BLaER1 treated with 17β-estradiol and CSF1 and Interleukin-3, amounts not matched to agents 10 nM and 100 nM (cell line): Measurements from ENCODE around the gene SCAMP5.

Experiments
- H3K27ac ChIP-seq, 11 experiments: shearing (Covaris generic); formaldehyde crosslinking; 2 replicates each; pipeline ENCODE4 v1.8.1; 2022
- H3K27me3 ChIP-seq, 11 experiments: shearing (Covaris generic); formaldehyde crosslinking; 2 replicates each; pipeline ENCODE4 v1.8.1; 2022
- H3K36me3 ChIP-seq, 11 experiments: shearing (Covaris generic); formaldehyde crosslinking; 2 replicates each; pipeline ENCODE4 v1.8.1; 2022
- H3K4me1 ChIP-seq, 10 experiments: shearing (Covaris generic); formaldehyde crosslinking; 2 replicates each; pipeline ENCODE4 v1.8.1; 2022
- H3K4me2 ChIP-seq, 11 experiments: shearing (Covaris generic); formaldehyde crosslinking; 2 replicates each; pipeline ENCODE4 v1.8.1; 2022
- H3K4me3 ChIP-seq, 10 experiments: shearing (Covaris generic); formaldehyde crosslinking; 2 replicates each; pipeline ENCODE4 v1.8.1; 2022
- H3K9ac ChIP-seq, 11 experiments: shearing (Covaris generic); formaldehyde crosslinking; 2 replicates each; pipeline ENCODE4 v1.8.1; 2022
- H3K9me3 ChIP-seq, 11 experiments: shearing (Covaris generic); formaldehyde crosslinking; replicated peaks in 1 of 11; 2 replicates each; pipeline ENCODE4 v1.8.1; 2022
- H4K20me1 ChIP-seq, 11 experiments: shearing (Covaris generic); formaldehyde crosslinking; 2 replicates each; pipeline ENCODE4 v1.8.1; 2022
- Cebpa-rat ChIP-seq, 11 experiments: shearing (Covaris generic); IDR thresholded peaks; 2 replicates each; pipeline ENCODE4 v1.8.1; 2022

The SCAMP5 gene

DNA sequence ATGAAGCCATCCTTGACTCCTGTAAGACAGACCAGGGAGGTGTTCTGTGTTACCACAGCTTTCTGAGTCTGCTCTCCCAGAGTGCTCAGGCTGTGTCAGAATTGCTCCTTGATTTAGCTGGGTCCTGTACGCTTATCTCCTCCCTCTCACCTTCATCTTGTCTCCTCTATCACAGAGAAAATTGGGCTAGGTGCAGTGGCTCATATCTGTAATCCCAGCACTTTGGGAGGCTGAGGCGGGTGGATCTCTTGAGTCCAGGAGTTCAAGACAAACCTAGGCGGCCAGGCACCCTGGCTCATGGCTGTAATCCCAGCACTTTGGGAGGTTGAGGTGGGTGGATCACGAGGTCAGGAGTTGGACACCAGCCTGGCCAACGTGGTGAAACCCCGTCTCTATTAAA is 5.9 kb downstream of the SCAMP5 start:
- no peak for TF ChIP-seq Cebpa-rat (IDR thresholded peaks at IDR 0.05)
- peaks cover 11 to 17% (median 13%) of the 10 kb centered on the region in 10 experiments; a peak in 19 of 20 replicates for H3K4me1 ChIP-seq

DNA sequence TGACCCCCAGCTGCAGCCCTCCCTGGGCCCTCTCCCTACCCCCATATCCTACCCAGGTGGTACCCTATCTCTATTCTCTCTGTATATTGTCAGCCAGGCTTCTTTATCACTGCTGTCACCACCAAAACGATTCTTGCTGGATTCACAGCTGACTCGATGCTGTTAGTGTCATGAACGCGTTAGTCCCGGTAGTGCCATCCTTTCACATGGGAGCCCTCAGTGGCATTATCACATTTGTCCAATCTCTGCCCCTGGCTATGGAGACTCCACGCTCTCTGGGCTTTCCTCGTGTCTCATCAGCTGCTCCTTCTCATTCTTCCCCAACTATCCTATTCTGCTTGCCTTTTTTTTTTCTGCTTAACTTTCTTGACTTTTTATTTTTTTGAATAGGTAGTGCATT is 7.0 kb downstream of the SCAMP5 start:
- H4K20me1 ChIP-seq = peaks cover 0 to 1% (median 0%) of the 10 kb centered on the region in 11 experiments; a peak in 1 of 22 replicates
- H3K36me3 ChIP-seq = no peaks in the 10 kb centered on the region
- no peak overlapping the region for H3K27ac ChIP-seq
- no peak overlapping the region for H3K4me2 ChIP-seq
- H3K4me3 ChIP-seq = no peak overlapping the region
- H3K9me3 ChIP-seq = peaks cover 0 to 4% (median 0%) of the 10 kb centered on the region in 11 experiments; a peak in 1 of 22 replicates
- no peak overlapping the region for H3K9ac ChIP-seq
- TF ChIP-seq Cebpa-rat (IDR thresholded peaks at IDR 0.05) = no peak
- peaks cover 9 to 17% (median 14%) of the 10 kb centered on the region in 10 experiments for H3K4me1 ChIP-seq
- H3K27me3 ChIP-seq = no peaks in the 10 kb centered on the region

More for the DNA sequence above, 5.9 kb downstream of the SCAMP5 start:
- Histone ChIP-seq H3K9me3 (peaks cover 0 to 4% (median 0%) of the 10 kb centered on the region in 11 experiments; a peak in 1 of 22 replicates), H3K4me2 (no peak overlapping the region), H4K20me1 (peaks cover 0 to 8% (median 0%) of the 10 kb centered on the region in 11 experiments; a peak in 1 of 22 replicates), H3K27ac (no peak overlapping the region), H3K4me3 (no peak overlapping the region), H3K9ac (no peak overlapping the region), H3K27me3 (no peaks in the 10 kb centered on the region; a peak in 1 of 22 replicates), H3K36me3 (no peaks in the 10 kb centered on the region)

DNA sequence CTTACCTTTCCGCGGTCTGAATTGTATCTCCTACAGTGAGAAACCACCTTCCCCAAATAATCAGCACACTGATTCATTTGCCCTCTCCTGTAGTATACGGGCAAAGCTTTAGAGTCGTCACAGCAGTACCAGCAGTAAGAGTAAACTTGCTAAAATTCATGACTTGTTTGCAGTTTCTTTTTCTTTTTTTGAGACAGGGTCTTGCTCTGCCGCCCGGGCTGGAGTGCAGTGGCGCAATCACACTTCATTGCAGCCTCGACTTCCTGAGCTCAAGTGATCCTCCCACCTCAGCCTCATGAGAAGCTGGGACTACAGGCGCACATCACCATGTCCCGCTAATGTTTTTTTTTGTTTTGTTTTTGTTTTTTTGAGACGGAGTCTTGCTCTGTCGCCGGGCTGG is 11.9 kb downstream of the SCAMP5 start:
- H3K27me3 ChIP-seq = no peaks in the 10 kb centered on the region
- no peaks in the 10 kb centered on the region for H3K36me3 ChIP-seq
- no peaks in the 10 kb centered on the region for H4K20me1 ChIP-seq
- peak overlapping the region; percentile 64 to 85 (median 76); a peak in 21 of 22 replicates for H3K27ac ChIP-seq
- peaks cover 41 to 57% (median 47%) of the 10 kb centered on the region in 10 experiments for H3K4me1 ChIP-seq
- H3K9ac ChIP-seq = peak overlapping the region in 10 of 11 experiments; percentile 21 to 74 (median 58); a peak in 12 of 22 replicates
- peak in 7 of 11 experiments; percentile 35 to 79 (median 49); a peak in 9 of 22 replicates for TF ChIP-seq Cebpa-rat (IDR thresholded peaks at IDR 0.05)
- H3K4me3 ChIP-seq = peak overlapping the region in 4 of 10 experiments; percentile 7 to 22 (median 14); a peak in 5 of 20 replicates
- peak overlapping the region; percentile 61 to 93 (median 81) for H3K4me2 ChIP-seq
- 0 out of 22 replicates have a peak, but pooled peaks cover 0 to 3% (median 0%) of the 10 kb centered on the region in 11 experiments for H3K9me3 ChIP-seq

DNA sequence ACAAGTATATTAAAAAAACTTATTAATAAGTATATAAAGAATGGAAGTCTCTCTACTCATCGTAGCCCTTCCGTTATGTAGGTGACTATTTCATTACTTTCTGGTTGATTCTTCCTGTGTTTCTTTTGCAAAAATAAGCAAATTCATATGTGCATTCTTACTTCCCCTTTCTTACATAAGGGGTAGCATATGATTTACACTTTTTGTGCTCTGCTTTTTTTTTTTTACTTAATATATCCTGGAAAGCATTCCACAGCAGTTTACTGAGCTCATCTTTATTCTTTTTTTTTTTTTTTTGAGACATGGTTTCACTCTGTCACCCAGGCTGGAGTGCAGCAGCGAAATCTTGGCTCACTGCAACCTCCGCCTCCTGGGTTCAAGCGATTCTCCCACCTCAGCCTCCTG is 12.9 kb downstream of the SCAMP5 start:
- peak overlapping the region; percentile 15 to 74 (median 61); a peak in 18 of 22 replicates for H3K9ac ChIP-seq
- no peaks in the 10 kb centered on the region for H4K20me1 ChIP-seq
- H3K27ac ChIP-seq = peak overlapping the region; percentile 64 to 85 (median 76); a peak in 21 of 22 replicates
- H3K27me3 ChIP-seq = no peaks in the 10 kb centered on the region
- H3K4me2 ChIP-seq = peak overlapping the region; percentile 61 to 93 (median 81)
- no peaks in the 10 kb centered on the region for H3K36me3 ChIP-seq
- peaks cover 41 to 67% (median 47%) of the 10 kb centered on the region in 10 experiments for H3K4me1 ChIP-seq
- H3K9me3 ChIP-seq = 0 out of 22 replicates have a peak, but pooled peaks cover 0 to 3% (median 0%) of the 10 kb centered on the region in 11 experiments
- no peak for TF ChIP-seq Cebpa-rat (IDR thresholded peaks at IDR 0.05)
- H3K4me3 ChIP-seq = peak overlapping the region in 5 of 10 experiments; percentile 25 to 46 (median 35); a peak in 7 of 20 replicates

DNA sequence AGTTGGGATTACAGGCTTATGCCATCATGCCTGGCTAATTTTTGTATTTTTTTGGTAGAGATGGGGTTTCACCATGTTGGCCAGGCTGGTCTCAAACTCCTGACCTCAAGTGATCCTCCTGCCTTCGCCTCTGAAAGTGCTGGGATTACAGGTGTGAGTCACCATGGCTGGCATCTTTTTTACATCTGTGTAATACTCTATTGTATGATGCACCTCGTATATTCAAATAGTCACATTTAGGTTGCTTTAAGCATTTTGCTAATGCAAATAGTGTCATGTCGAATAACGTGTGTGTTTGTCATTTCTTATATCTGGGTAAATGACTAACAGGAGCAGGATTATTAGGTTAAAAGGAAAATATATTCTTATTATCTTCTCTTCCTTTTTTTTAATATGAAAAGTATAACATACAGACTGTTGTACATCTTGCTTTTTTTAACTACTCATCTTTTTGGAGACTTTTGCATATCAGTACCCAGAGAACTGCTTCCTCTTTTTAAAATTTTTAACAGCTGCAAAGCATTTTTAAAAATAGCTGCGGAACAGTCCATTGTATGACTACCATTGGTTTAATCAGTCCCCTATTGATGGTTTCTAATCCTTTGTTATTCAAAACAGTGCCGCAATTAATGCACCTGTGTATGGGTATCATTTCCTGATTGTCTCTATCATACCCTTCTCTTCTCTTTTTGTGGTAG is 13.4 kb downstream of the SCAMP5 start:
- H3K4me1 ChIP-seq = peaks cover 41 to 69% (median 47%) of the 10 kb centered on the region in 10 experiments
- H3K4me2 ChIP-seq = peak overlapping the region; percentile 61 to 93 (median 81)
- peak overlapping the region in 5 of 10 experiments; percentile 25 to 46 (median 35); a peak in 8 of 20 replicates for H3K4me3 ChIP-seq
- TF ChIP-seq Cebpa-rat (IDR thresholded peaks at IDR 0.05) = no peak
- H3K36me3 ChIP-seq = no peaks in the 10 kb centered on the region
- H3K27ac ChIP-seq = peak overlapping the region; percentile 64 to 85 (median 76); a peak in 21 of 22 replicates
- no peaks in the 10 kb centered on the region for H3K27me3 ChIP-seq
- H3K9ac ChIP-seq = peak overlapping the region; percentile 15 to 74 (median 61); a peak in 18 of 22 replicates
- H4K20me1 ChIP-seq = no peaks in the 10 kb centered on the region
- H3K9me3 ChIP-seq = 0 out of 22 replicates have a peak, but pooled peaks cover 0 to 3% (median 0%) of the 10 kb centered on the region in 11 experiments

DNA sequence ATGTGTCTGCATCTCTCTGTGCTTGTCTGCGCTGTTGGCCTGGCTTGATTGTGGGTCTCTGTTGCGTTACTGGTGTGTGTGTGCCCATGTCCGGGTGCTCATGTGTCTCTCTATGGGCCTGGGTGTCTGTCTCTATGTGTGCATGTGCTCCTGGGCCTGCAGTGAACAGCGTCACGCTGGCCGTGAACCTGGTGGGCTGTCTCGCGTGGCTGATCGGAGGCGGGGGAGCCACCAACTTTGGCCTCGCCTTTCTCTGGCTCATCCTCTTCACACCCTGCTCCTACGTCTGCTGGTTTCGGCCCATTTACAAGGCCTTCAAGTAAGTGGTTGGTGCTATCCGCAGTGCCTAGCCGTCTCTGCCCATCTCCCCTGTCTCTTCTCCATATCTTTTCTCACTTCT is 21.1 kb downstream of the SCAMP5 start:
- Histone ChIP-seq H3K9me3 (no peaks in the 10 kb centered on the region), H3K4me1 (peaks cover 35 to 47% (median 39%) of the 10 kb centered on the region in 10 experiments), H3K27ac (no peak overlapping the region), H3K4me3 (no peak overlapping the region), H3K36me3 (no peaks in the 10 kb centered on the region), H3K4me2 (no peak overlapping the region), H4K20me1 (no peaks in the 10 kb centered on the region), H3K27me3 (no peaks in the 10 kb centered on the region), H3K9ac (no peak overlapping the region)
- TF ChIP-seq Cebpa-rat (IDR thresholded peaks at IDR 0.05) = no peak

DNA sequence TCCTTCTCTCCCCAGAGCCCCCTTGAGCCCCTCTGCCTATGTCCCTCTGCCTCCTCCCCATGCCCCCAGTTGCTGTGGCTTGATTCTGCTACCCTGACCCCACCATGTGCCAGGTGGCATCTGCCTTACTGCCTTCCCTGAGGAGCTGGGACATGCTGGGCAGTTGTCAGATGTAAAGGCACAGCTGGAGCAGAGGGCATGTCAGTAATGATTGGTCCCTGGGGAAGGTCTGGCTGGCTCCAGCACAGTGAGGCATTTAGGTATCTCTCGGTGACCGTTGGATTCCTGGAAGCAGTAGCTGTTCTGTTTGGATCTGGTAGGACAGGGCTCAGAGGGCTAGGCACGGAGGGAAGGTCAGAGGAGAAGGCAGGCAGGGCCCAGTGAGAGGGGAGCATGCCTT is 24.6 kb downstream of the SCAMP5 start:
- H3K27me3 ChIP-seq = no peaks in the 10 kb centered on the region
- H3K4me2 ChIP-seq = peak overlapping the region in 9 of 11 experiments; percentile 14 to 89 (median 59); a peak in 16 of 22 replicates
- H3K9ac ChIP-seq = peak overlapping the region in 6 of 11 experiments; percentile 19 to 61 (median 32); a peak in 5 of 22 replicates

DNA sequence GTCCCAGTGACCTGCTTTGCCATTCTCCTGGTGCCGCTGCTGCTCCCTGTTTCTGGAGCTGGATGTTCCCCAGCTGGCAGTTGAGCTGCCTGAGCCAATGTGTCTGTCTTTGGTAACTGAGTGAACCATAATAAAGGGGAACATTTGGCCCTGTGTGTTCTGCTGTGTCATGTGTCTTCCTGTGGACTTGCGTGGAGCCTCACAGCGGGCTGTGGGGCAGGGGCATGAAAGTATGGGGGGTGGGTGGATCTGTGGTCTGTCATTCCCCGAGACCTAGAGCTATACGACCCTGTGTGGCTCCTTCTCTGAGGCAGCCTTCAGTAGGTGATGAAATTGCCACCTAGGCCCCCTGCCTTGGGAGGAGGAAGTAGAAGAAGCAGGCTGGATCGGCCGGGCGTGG is 26.0 kb downstream of the SCAMP5 start:
- Histone ChIP-seq H3K4me3 (no peak overlapping the region), H3K27me3 (no peaks in the 10 kb centered on the region), H3K9ac (0 out of 22 replicates have a peak overlapping the region, but pooled peaks of 2 of the 11 experiments have one; percentile 5 to 29), H3K4me2 (peak overlapping the region in 10 of 11 experiments; percentile 17 to 89 (median 52); a peak in 15 of 22 replicates), H3K4me1 (peaks cover 48 to 72% (median 64%) of the 10 kb centered on the region in 10 experiments), H3K27ac (peak overlapping the region in 5 of 11 experiments; percentile 6 to 56 (median 31); a peak in 6 of 22 replicates), H3K36me3 (peaks cover 0 to 9% (median 0%) of the 10 kb centered on the region in 11 experiments; a peak in 1 of 22 replicates), H3K9me3 (no peaks in the 10 kb centered on the region), H4K20me1 (no peaks in the 10 kb centered on the region)
- no peak for TF ChIP-seq Cebpa-rat (IDR thresholded peaks at IDR 0.05)

More for the DNA sequence above, 24.6 kb downstream of the SCAMP5 start:
- Histone ChIP-seq H3K4me3 (no peak overlapping the region), H4K20me1 (no peaks in the 10 kb centered on the region), H3K36me3 (no peaks in the 10 kb centered on the region), H3K27ac (peak overlapping the region in 3 of 11 experiments; percentile 8 to 56 (median 10); a peak in 5 of 22 replicates), H3K9me3 (no peaks in the 10 kb centered on the region), H3K4me1 (peaks cover 34 to 57% (median 50%) of the 10 kb centered on the region in 10 experiments)
- TF ChIP-seq Cebpa-rat (IDR thresholded peaks at IDR 0.05) = no peak
